GM12878 (cell line): ENCODE measurements around the gene PHF1. TPM values are rescaled to one million over a fixed set of nuclear protein-coding genes. Genes with fewer than 3 reads are reported as not detected.

Experiments used
- ATAC-seq: fragments of 200-7000 bp; cut with Tn5 transposase; 3 replicates; pipeline ENCODE4 v1.9.1; 2020; ENCODE audit warnings: mild to moderate bottlenecking, moderate library complexity
- BruUV-seq: library from RNA; stranded (reverse); fragments of 400-500 nt; replicated peaks from 2 replicates; lab custom pipeline; 2021; lab: Mats Ljungman, UMichigan
- CTCF ChIA-PET: fragments of 300-600 bp; sonication (Branson Sonifier 250); formaldehyde crosslinking; extraction: SDS; loops from one replicate; lab custom pipeline; 2021; ENCODE audit warnings: inconsistent platforms; lab: Yijun Ruan, JAX
- POLR2A ChIA-PET: fragments of 350-600 bp; formaldehyde crosslinking; extraction: SDS; loops from one replicate; lab custom pipeline; 2021; ENCODE audit warnings: inconsistent platforms; lab: Charles Lee
- RAD21 ChIA-PET: fragments of 300-600 bp; sonication (Branson Sonifier 250); formaldehyde crosslinking; loops from one replicate; lab custom pipeline; 2023; ENCODE audit warnings: antibody characterized with exemption; ENCODE audit not compliant: unreplicated experiment; lab: Charles Lee
- SMC1A ChIA-PET: fragments of 300-600 bp; sonication (Branson Sonifier 250); formaldehyde crosslinking; loops from one replicate; lab custom pipeline; 2023; ENCODE audit not compliant: unreplicated experiment, uncharacterized antibody; lab: Charles Lee
- DNase-seq: peaks from one replicate; pipeline ENCODE4 v3.0.0-alpha.2; 2011; ENCODE audit warnings: low read depth, low spot score
- FAIRE-seq: peaks from 3 replicates; lab custom pipeline; 2011; peaks lifted over from hg19 to GRCh38; lab: Jason Lieb, UNC
- H2AFZ ChIP-seq: 2 replicates; pipeline ENCODE4 v1.6.0; 2011; ENCODE audit warnings: low read depth, low read length, control low read depth; ENCODE audit not compliant: control insufficient read depth
- H3K27ac ChIP-seq: 2 replicates; pipeline ENCODE4 v1.5.1; 2011; ENCODE audit warnings: control low read depth; ENCODE audit not compliant: control insufficient read depth, insufficient read depth
- H3K27me3 ChIP-seq, 2 experiments: replicated peaks in 1 of 2; 2 replicates each; pipeline versions ENCODE4 v1.6.0 to v1.6.1; 2011; ENCODE audit warnings: low read length in 1 of 2; ENCODE audit not compliant: control insufficient read depth in 2 of 2, insufficient read depth in 2 of 2
- H3K36me3 ChIP-seq, 2 experiments: 2 replicates each; pipeline ENCODE4 v1.5.1; 2011; ENCODE audit warnings: low read length in 1 of 2; ENCODE audit not compliant: control insufficient read depth in 2 of 2, insufficient read depth in 2 of 2
- H3K4me1 ChIP-seq: 2 replicates; pipeline ENCODE4 v1.6.1; 2011; ENCODE audit warnings: mild to moderate bottlenecking, low read length, moderate library complexity, mixed read lengths; ENCODE audit not compliant: control insufficient read depth, insufficient read depth
- H3K4me2 ChIP-seq: 2 replicates; pipeline ENCODE4 v1.6.0; 2011; ENCODE audit warnings: control low read depth; ENCODE audit not compliant: control insufficient read depth, insufficient read depth
- H3K4me3 ChIP-seq: fragments of 200-600 bp; sonication (generic); 2 replicates; pipeline ENCODE4 v1.5.1; 2016
- H3K79me2 ChIP-seq: 2 replicates; pipeline ENCODE4 v1.6.0; 2011; ENCODE audit warnings: low read length; ENCODE audit not compliant: control insufficient read depth, insufficient read depth
- H3K9ac ChIP-seq: 2 replicates; pipeline ENCODE4 v1.8.0; 2011; ENCODE audit warnings: low read length, control low read depth, mixed read lengths; ENCODE audit not compliant: control insufficient read depth, insufficient read depth
- H3K9me3 ChIP-seq: replicated peaks from 3 replicates; pipeline ENCODE4 v1.5.1; 2011; ENCODE audit warnings: mild to moderate bottlenecking, low read length; ENCODE audit not compliant: control insufficient read depth, insufficient read depth
- H4K20me1 ChIP-seq: 2 replicates; pipeline ENCODE4 v1.6.0; 2011; ENCODE audit not compliant: control insufficient read depth, insufficient read depth
- BACH1 ChIP-seq: fragments of 450-650 bp; IDR thresholded peaks from 2 replicates; pipeline ENCODE4 v1.6.1; 2017; ENCODE audit warnings: mild to moderate bottlenecking, borderline replicate concordance
- CHD1 ChIP-seq: IDR thresholded peaks from 2 replicates; pipeline ENCODE4 v1.6.1; 2012; ENCODE audit warnings: low read depth, low read length, improper control_type of control experiment
- HDGF ChIP-seq: fragments of 450-650 bp; IDR thresholded peaks from 2 replicates; pipeline ENCODE4 v1.6.1; 2016; ENCODE audit warnings: antibody characterized with exemption
- NR2F1 ChIP-seq: fragments of 450-650 bp; conservative IDR thresholded peaks from 2 replicates; pipeline ENCODE4 v1.6.1; 2017; ENCODE audit warnings: mild to moderate bottlenecking
- USF1 ChIP-seq: IDR thresholded peaks from 2 replicates; pipeline ENCODE4 v1.6.1; 2011; ENCODE audit warnings: borderline replicate concordance, low read depth, mild to moderate bottlenecking, moderate library complexity, mixed read lengths, low read length; ENCODE audit not compliant: insufficient read depth; ENCODE audit errors: extremely low read length
- USF2 ChIP-seq: IDR thresholded peaks from 2 replicates; pipeline ENCODE4 v1.6.1; 2011; ENCODE audit warnings: low read depth, low read length, improper control_type of control experiment, borderline replicate concordance
- WGBS: methylation state at CpG from one replicate; pipeline ENCODE4 v1.1.6; 2016; ENCODE audit warnings: low lambda C conversion rate; ENCODE audit not compliant: insufficient replicate concordance, insufficient coverage; ENCODE audit errors: missing lambda C conversion rate; 5-methylcytosine and 5-hydroxymethylcytosine counted together
- in situ Hi-C: fragments of 300-500 bp; cut with MboI; formaldehyde crosslinking; loops from 9 replicates; pipeline ENCODE4 v1.14.3; 2018; ENCODE audit warnings: mixed read lengths
- intact Hi-C: fragments of 100-400 bp; cut with micrococcal nuclease; formaldehyde crosslinking; loops from one replicate; pipeline ENCODE4 v1.14.2; 2022; ENCODE audit not compliant: unreplicated experiment
- polyA plus RNA-seq, 11 experiments: library from polyadenylated mRNA; depleted of rRNA in 4 of 11; unstranded in 6 of 11; stranded (reverse) in 5 of 11; fragments of >200 nt; fragmentation: Nextera tagmentation in 4 of 11; fragmentation: Illumina TruSeq in 1 of 11; extraction: Ambion mirVana in 4 of 11; extraction: Trizol in 1 of 11; gene quantifications; 1 replicate in 1 of 11; 2 replicates in 10 of 11; pipeline versions ENCODE4 v1.2.1 to v1.2.3, GENCODE V29; 2011 to 2016; ENCODE audit warnings: inconsistent platforms in 2 of 11, missing spikeins in 2 of 11, low read depth in 1 of 11
- total RNA-seq, 4 experiments: library from RNA; depleted of rRNA in 3 of 4; stranded (reverse); fragments of >200 nt in 3 of 4; fragmentation: Illumina TruSeq in 1 of 4; extraction: Trizol in 1 of 4; gene quantifications; 2 replicates each; pipeline versions ENCODE4 v1.2.1 to v1.2.3, GENCODE V29; 2013 to 2021

Gene PHF1
- total and polyA plus RNA-seq, 10 of the 15 experiments (the other 5 are each of a cell fraction or from before 2014, with no cell fraction given), result 1.3 to 17.8 (median 6.2) TPM

DNA sequence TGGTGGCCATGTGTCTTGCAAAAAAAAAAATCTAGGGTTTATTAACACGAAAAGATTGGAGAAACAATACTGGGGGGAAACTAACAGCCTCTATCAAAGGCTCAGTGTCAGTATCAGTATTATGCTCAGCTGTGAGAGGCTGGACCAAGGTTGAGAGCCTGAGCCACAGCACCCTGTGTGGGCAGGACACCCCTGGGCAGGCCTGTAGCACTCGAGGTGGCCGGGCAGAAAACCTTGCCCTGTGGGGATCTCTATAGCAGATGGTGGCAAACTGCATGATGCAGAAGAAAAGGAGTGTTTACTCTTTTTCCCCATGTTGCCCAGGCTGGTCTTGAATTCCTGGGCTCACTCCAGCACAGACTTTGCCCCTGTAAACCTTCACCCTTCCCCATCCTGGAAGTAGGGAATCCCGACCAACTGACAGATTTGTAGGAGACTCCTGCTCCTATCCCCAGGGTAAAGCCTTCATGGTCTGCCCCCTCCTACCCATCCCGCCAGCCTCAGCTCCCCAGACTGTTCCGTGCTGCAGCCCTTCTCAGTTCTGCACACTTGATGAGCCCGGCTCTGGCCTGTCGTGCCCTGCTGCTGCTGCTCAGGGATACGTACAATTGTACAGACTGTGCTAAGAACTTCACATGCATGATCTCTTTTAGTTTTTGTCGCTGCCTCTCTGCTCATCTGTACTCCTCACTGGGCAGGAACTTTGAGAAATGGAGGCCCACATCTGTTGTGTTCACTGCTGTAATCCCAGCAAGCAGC, 27.2 kb upstream of the PHF1 start:
- in situ Hi-C loops (no loop called here), intact Hi-C loops (no loop called here)
- Histone ChIP-seq H3K36me3 (no peaks in the 10 kb centered on the region), H3K79me2 (no peaks in the 10 kb centered on the region), H3K27me3 (no peaks in the 10 kb centered on the region), H3K4me3 (no peak overlapping the region), H2AFZ (no peak overlapping the region), H3K27ac (no peak overlapping the region), H3K4me1 (no peaks in the 10 kb centered on the region), H3K4me2 (no peak overlapping the region), H3K9me3 (no peaks in the 10 kb centered on the region), H3K9ac (no peak overlapping the region), H4K20me1 (no peaks in the 10 kb centered on the region)
- ChIA-PET CTCF (interaction anchor here (0.7 kb wide), 1 partner anchor 271 kb away, joined by 6 read pairs; no protein-coding TSS in a partner anchor), RAD21 (no interaction called here), SMC1A (no interaction called here), POLR2A (no interaction called here)
- BruUV-seq, result no TSS peak
- FAIRE-seq (no peak), DNase-seq (no peak), ATAC-seq (peak; percentile 29; the same call in 1 of the 3 replicates)
- TF ChIP-seq USF1 (no peak), CHD1 (no peak), HDGF (no peak), BACH1 (no peak), NR2F1 (no peak), USF2 (no peak)
- 42% methylated on average over 10 of the region's 10 CpGs for WGBS
